GM19467 (cell line): ENCODE measurements around the gene PDK2.
A peak's percentile ranks its signal among the peaks of the same experiment; 100 is the strongest.

Experiments
- ATAC-seq: cut with Tn5 transposase; IDR thresholded peaks from one replicate; pipeline ENCODE4 v1.9.1; 2021; ENCODE audit warnings: mild to moderate bottlenecking, moderate library complexity; ENCODE audit not compliant: unreplicated experiment

PDK2 gene

GRCh38 chr17:50114849-50115357 is 19.8 kb downstream of the PDK2 start:
- ATAC-seq = no peak

GRCh38 chr17:50115756-50116155 is 20.6 kb downstream of the PDK2 start:
- no peak for ATAC-seq

GRCh38 chr17:50117202-50118051 is 22.3 kb downstream of the PDK2 start:
- peak; percentile 70 for ATAC-seq

- ATAC-seq = no peak
Measured at GRCh38 chr17:50118076-50118827, 23.1 kb downstream of the PDK2 start.

GRCh38 chr17:50118828-50119218 is 23.7 kb downstream of the PDK2 start:
- ATAC-seq = no peak

- ATAC-seq = no peak
Measured at GRCh38 chr17:50120475-50121253, 25.5 kb downstream of the PDK2 start.

GRCh38 chr17:50122945-50123344 is 27.8 kb downstream of the PDK2 start:
- ATAC-seq = no peak

GRCh38 chr17:50123649-50124349 is 28.6 kb downstream of the PDK2 start:
- no peak for ATAC-seq

- no peak for ATAC-seq
Measured at GRCh38 chr17:50125420-50125997, 30.4 kb downstream of the PDK2 start.

GRCh38 chr17:50127697-50128361 is 32.7 kb downstream of the PDK2 start:
- no peak for ATAC-seq

- ATAC-seq = no peak
Measured at GRCh38 chr17:50128441-50129352, 33.5 kb downstream of the PDK2 start.

- no peak for ATAC-seq
Measured at GRCh38 chr17:50129353-50129727, 34.2 kb downstream of the PDK2 start.

GRCh38 chr17:50129728-50130558 is 34.8 kb downstream of the PDK2 start, which contains the start of gene SAMD14:
Gene SAMD14 (minus strand): TSS chr17:50130160. CDS start chr17:50124959, 5,201 bp downstream.
- no peak for ATAC-seq

- no peak for ATAC-seq
Measured at GRCh38 chr17:50130559-50131305, 35.6 kb downstream of the PDK2 start.

GRCh38 chr17:50132104-50132794 is 37.1 kb downstream of the PDK2 start:
- ATAC-seq = no peak

GRCh38 chr17:50133028-50133768 is 38.0 kb downstream of the PDK2 start:
- no peak for ATAC-seq
